A549 (cell line): ENCODE data around the gene SNRPA1. TPM values are rescaled to one million over a fixed set of nuclear protein-coding genes. Genes with fewer than 3 reads are reported as not detected.

Experiments
- ATAC-seq, 2 experiments: fragments of 200-7000 bp in 1 of 2; fragments of >200 bp in 1 of 2; cut with Nextera tagmentation in 1 of 2; cut with Tn5 transposase in 1 of 2; 3 replicates each; pipeline versions ENCODE4 v1.8.0 to v1.9.1; 2018 to 2020; ENCODE audit warnings: mild to moderate bottlenecking in 1 of 2, moderate library complexity in 1 of 2
- CTCF ChIA-PET: fragments of 300-600 bp; sonication (Branson Sonifier 250); formaldehyde crosslinking; extraction: SDS; loops from one replicate; lab custom pipeline; 2021; ENCODE audit warnings: antibody characterized with exemption, inconsistent platforms; lab: Yijun Ruan, JAX
- POLR2A ChIA-PET: fragments of 350-600 bp; formaldehyde crosslinking; extraction: SDS; loops from one replicate; lab custom pipeline; 2021; ENCODE audit warnings: antibody characterized with exemption, inconsistent platforms; lab: Yijun Ruan, JAX
- DNase-seq, 2 experiments: peaks; one replicate each; pipeline versions ENCODE4 v3.0.0 to v3.0.0-alpha.2; 2011 to 2016; ENCODE audit warnings: low read depth in 1 of 2, low spot score in 1 of 2
- FAIRE-seq: peaks from 2 replicates; lab custom pipeline; 2011; peaks lifted over from hg19 to GRCh38; lab: Jason Lieb, UNC
- H3K27ac ChIP-seq, 2 experiments: fragments of >200 bp; sonication (Bioruptor Twin); formaldehyde crosslinking; 3 replicates each; pipeline ENCODE4 v1.5.1; 2016 to 2017
- H3K4me1 ChIP-seq: fragments of >200 bp; sonication (Bioruptor Twin); formaldehyde crosslinking; 3 replicates; pipeline ENCODE4 v1.6.1; 2016
- H3K4me2 ChIP-seq: fragments of >200 bp; sonication (Bioruptor Twin); formaldehyde crosslinking; 3 replicates; pipeline ENCODE4 v1.6.1; 2016
- H3K4me3 ChIP-seq: fragments of >200 bp; sonication (Bioruptor Twin); formaldehyde crosslinking; 3 replicates; pipeline ENCODE4 v1.5.1; 2016
- H3K9me3 ChIP-seq: fragments of >200 bp; sonication (Bioruptor Twin); formaldehyde crosslinking; 3 replicates; pipeline ENCODE4 v1.6.1; 2016
- BHLHE40 ChIP-seq: IDR thresholded peaks from 2 replicates; pipeline ENCODE4 v1.6.1; 2012; ENCODE audit warnings: low read depth, low read length, inconsistent platforms
- CBX2 ChIP-seq: fragments of 200-600 bp; sonication (generic); IDR thresholded peaks from 2 replicates; pipeline ENCODE4 v1.6.1; 2016; ENCODE audit warnings: low read depth, mild to moderate bottlenecking, borderline replicate concordance
- CBX8 ChIP-seq: fragments of 200-600 bp; sonication (generic); IDR thresholded peaks from 2 replicates; pipeline ENCODE4 v1.6.1; 2016
- CHD2 ChIP-seq: fragments of 150-350 bp; IDR thresholded peaks from 2 replicates; pipeline ENCODE4 v1.6.1; 2014; ENCODE audit warnings: low read length; ENCODE audit not compliant: partially characterized antibody
- E2F6 ChIP-seq: IDR thresholded peaks from 2 replicates; pipeline ENCODE4 v1.6.1; 2012; ENCODE audit warnings: low read depth, borderline replicate concordance
- EHF ChIP-seq: fragments of 250-450 bp; sonication (Bioruptor Pico); IDR thresholded peaks from 2 replicates; pipeline ENCODE4 v1.5.0; 2020; ENCODE audit warnings: mild to moderate bottlenecking
- ELK1 ChIP-seq: fragments of 150-350 bp; IDR thresholded peaks from 2 replicates; pipeline ENCODE4 v1.6.1; 2014; ENCODE audit warnings: low read depth, mild to moderate bottlenecking, low read length
- FOSL2 ChIP-seq, 2 experiments: fragments of 450-650 bp in 1 of 2; fragments of >200 bp in 1 of 2; sonication (Bioruptor Twin) in 1 of 2; formaldehyde crosslinking; IDR thresholded peaks; 2 replicates each; pipeline versions ENCODE4 v1.5.0 to v1.6.1; 2016 to 2020; ENCODE audit warnings: mild to moderate bottlenecking in 1 of 2, moderate library complexity in 1 of 2
- HDAC2 ChIP-seq: fragments of 200-600 bp; sonication (generic); IDR thresholded peaks from 2 replicates; pipeline ENCODE4 v1.6.1; 2016
- HMGXB4 ChIP-seq: fragments of 250-450 bp; sonication (Bioruptor Pico); IDR thresholded peaks from 2 replicates; pipeline ENCODE4 v1.5.0; 2021; ENCODE audit warnings: mild to moderate bottlenecking, moderate library complexity, borderline replicate concordance
- KDM1A ChIP-seq: fragments of 200-600 bp; sonication (generic); IDR thresholded peaks from 2 replicates; pipeline ENCODE4 v1.6.1; 2016; ENCODE audit warnings: low read depth, mild to moderate bottlenecking
- MAZ ChIP-seq: fragments of 150-350 bp; IDR thresholded peaks from 2 replicates; pipeline ENCODE4 v1.6.1; 2014; ENCODE audit warnings: antibody characterized with exemption, low read depth, low read length, borderline replicate concordance
- MYC ChIP-seq: IDR thresholded peaks from 2 replicates; pipeline ENCODE4 v1.6.1; 2012; ENCODE audit warnings: mild to moderate bottlenecking, inconsistent platforms, low read length, improper control_type of control experiment, borderline replicate concordance
- NFE2L2 ChIP-seq: fragments of 150-350 bp; conservative IDR thresholded peaks from 2 replicates; pipeline ENCODE4 v1.6.1; 2014; ENCODE audit warnings: low read length
- NR3C1 ChIP-seq: fragments of >200 bp; sonication (Bioruptor Twin); formaldehyde crosslinking; IDR thresholded peaks from 3 replicates; pipeline ENCODE4 v1.6.1; 2017
- RARB ChIP-seq: fragments of 250-450 bp; sonication (Bioruptor Pico); IDR thresholded peaks from 2 replicates; pipeline ENCODE4 v1.8.0; 2021; ENCODE audit warnings: mild to moderate bottlenecking, moderate library complexity
- RCOR1 ChIP-seq: fragments of 150-350 bp; IDR thresholded peaks from 2 replicates; pipeline ENCODE4 v1.6.1; 2014; ENCODE audit warnings: antibody characterized with exemption, low read length, low read depth
- RFX5 ChIP-seq: fragments of 450-650 bp; IDR thresholded peaks from 2 replicates; pipeline ENCODE4 v1.7.1; 2014; ENCODE audit warnings: antibody characterized with exemption, mild to moderate bottlenecking, moderate library complexity
- ZNF302 ChIP-seq: fragments of 250-450 bp; sonication (Bioruptor Pico); IDR thresholded peaks from 2 replicates; pipeline ENCODE4 v1.9.0; 2021; ENCODE audit warnings: inconsistent platforms, mild to moderate bottlenecking, moderate library complexity
- WGBS: methylation state at CpG from one replicate; pipeline ENCODE4 v1.1.6; 2017; ENCODE audit errors: missing lambda C conversion rate; 5-methylcytosine and 5-hydroxymethylcytosine counted together
- polyA plus RNA-seq, 4 experiments: library from polyadenylated mRNA; depleted of rRNA in 3 of 4; stranded (reverse); fragments of >200 nt; fragmentation: RNase III in 1 of 4; extraction: RNeasy Plus Mini Kit Qiagen cat#74134 plus additional on column Dnase treatment in 1 of 4; gene quantifications; 2 replicates in 3 of 4; 3 replicates in 1 of 4; pipeline ENCODE4 v1.2.3, GENCODE V29; 2011 to 2017
- TF ChIP-seq, protein P1 (sequence below): fragments of >200 bp; sonication (Bioruptor Twin); formaldehyde crosslinking; IDR thresholded peaks from 3 replicates; pipeline ENCODE4 v1.6.1; 2016

The SNRPA1 gene
- polyA plus RNA-seq, 2 of the 4 experiments (the other 2 are of a cell fraction) = 140 to 177 TPM

DNA sequence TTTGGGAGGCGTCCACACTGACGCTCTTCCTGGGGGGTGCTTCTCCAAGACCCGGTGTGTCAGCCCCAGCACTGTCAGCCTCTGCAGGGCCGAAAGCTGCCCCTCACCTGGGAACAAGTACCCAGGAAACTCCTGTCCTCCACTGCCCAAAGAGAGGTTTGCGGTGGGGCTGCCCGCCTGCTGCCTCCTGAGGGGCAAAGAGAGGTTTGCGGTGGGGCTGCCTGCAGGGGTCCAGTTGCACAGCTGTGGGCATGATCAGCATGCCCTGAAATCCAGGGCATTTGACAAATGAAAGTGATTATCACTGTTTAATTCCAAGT, 15.1 kb upstream of the SNRPA1 start:
- ChIA-PET CTCF (interaction anchor here (1.4 to 13.3 kb wide), 3 partner anchors 9 to 329 kb away, joined by 7 to 227 read pairs (median 12); no protein-coding TSS in a partner anchor), POLR2A (no interaction called here)
- H3K9me3 ChIP-seq = no peaks in the 10 kb centered on the region
- H3K4me2 ChIP-seq = no peak overlapping the region
- DNase-seq (no peak), FAIRE-seq (no peak)
- 92% methylated on average over 4 of the region's 7 CpGs for WGBS
- no peak overlapping the region for H3K4me3 ChIP-seq
- no peaks in the 10 kb centered on the region for H3K4me1 ChIP-seq
- no peak for TF ChIP-seq MAZ
- TF ChIP-seq CHD2 = no peak
- no peak for TF ChIP-seq KDM1A
- no peak for TF ChIP-seq HMGXB4 (CRISPR knock-in tag)
- no peak for TF ChIP-seq ZNF302
- no peak for TF ChIP-seq NFE2L2
- no peak for TF ChIP-seq E2F6
- no peak for TF ChIP-seq FOSL2 (IDR thresholded peaks at IDR 0.05)
- TF ChIP-seq FOSL2 (CRISPR knock-in tag; IDR thresholded peaks at IDR 0.05) = no peak
- TF ChIP-seq CBX2 = no peak
- TF ChIP-seq, all 56 proteins: peak for 0
- no peak overlapping the region for H3K27ac ChIP-seq
- no peak for ATAC-seq

GRCh38 chr15:101309436-101310160, 14.6 kb upstream of the SNRPA1 start:
- Histone ChIP-seq H3K9me3 (no peaks in the 10 kb centered on the region), H3K27ac (no peak overlapping the region), H3K4me2 (no peak overlapping the region), H3K4me3 (no peak overlapping the region), H3K4me1 (no peaks in the 10 kb centered on the region)
- DNase-seq (no peak), FAIRE-seq (no peak), ATAC-seq (no peak)
- CTCF ChIA-PET = interaction anchor here (1.7 to 13.3 kb wide), 3 partner anchors 10 to 330 kb away, joined by 7 to 227 read pairs (median 12); no protein-coding TSS in a partner anchor
- WGBS = 91% methylated on average over 22 of the region's 26 CpGs
- POLR2A ChIA-PET = no interaction called here
- TF ChIP-seq HDAC2 = no peak
- no peak for TF ChIP-seq FOSL2 (IDR thresholded peaks at IDR 0.05)
- TF ChIP-seq FOSL2 (CRISPR knock-in tag; IDR thresholded peaks at IDR 0.05) = no peak
- TF ChIP-seq, protein P1, sequence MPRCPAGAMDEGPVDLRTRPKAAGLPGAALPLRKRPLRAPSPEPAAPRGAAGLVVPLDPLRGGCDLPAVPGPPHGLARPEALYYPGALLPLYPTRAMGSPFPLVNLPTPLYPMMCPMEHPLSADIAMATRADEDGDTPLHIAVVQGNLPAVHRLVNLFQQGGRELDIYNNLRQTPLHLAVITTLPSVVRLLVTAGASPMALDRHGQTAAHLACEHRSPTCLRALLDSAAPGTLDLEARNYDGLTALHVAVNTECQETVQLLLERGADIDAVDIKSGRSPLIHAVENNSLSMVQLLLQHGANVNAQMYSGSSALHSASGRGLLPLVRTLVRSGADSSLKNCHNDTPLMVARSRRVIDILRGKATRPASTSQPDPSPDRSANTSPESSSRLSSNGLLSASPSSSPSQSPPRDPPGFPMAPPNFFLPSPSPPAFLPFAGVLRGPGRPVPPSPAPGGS = no peak
- no peak for TF ChIP-seq EHF (CRISPR knock-in tag)
- TF ChIP-seq MYC = no peak
- TF ChIP-seq ELK1 = no peak
- no peak for TF ChIP-seq NR3C1
- no peak for TF ChIP-seq RARB
- no peak for TF ChIP-seq CBX8
- no peak for TF ChIP-seq RCOR1
- no peak for TF ChIP-seq BHLHE40
- no peak for TF ChIP-seq RFX5
